ENCODE results near the gene TPI1.
"Not testable (repeated sequence)": the region's sequence is repeated elsewhere in the genome, so short reads cannot be mapped to it uniquely, and the experiment has no call there.

TPI1 gene

DNA sequence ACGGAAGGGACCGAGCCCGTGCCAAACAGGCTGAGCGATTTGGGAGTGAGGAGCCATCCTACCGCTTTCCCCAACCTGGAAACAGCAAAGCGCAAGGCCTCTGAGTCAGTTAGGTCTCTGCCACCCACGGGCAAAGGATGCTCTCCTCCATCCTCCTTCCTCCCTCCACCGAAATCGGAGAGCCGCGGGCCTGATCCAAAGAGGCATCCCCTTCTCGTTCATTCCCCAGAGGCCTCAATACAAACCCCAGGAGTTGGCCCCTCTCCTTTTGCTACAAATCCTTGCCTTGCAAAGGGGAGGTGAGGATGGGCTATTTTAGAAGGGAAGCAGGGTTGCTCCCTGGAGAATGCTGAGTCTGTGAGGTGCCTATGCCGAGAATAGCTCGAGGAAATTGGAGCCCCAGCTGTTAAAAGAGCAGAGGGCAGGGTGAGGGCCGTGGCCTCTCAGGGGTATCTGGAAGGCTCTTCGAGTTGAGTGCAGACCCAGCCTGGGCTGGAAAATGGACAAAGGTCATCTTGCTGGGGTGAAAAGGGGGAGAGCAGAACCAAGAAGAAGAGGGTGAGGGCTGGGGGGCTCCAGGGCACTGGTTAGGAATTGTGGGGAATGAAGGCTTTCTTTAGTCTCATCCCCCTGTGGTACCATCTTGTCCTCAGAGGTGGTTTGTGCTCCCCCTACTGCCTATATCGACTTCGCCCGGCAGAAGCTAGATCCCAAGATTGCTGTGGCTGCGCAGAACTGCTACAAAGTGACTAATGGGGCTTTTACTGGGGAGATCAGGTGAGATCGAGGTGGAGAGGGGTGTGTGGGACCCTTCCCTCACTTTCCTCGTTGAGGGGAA is 1.1 kb downstream of the TPI1 start (continued):
- TF ChIP-seq, protein P1, sequence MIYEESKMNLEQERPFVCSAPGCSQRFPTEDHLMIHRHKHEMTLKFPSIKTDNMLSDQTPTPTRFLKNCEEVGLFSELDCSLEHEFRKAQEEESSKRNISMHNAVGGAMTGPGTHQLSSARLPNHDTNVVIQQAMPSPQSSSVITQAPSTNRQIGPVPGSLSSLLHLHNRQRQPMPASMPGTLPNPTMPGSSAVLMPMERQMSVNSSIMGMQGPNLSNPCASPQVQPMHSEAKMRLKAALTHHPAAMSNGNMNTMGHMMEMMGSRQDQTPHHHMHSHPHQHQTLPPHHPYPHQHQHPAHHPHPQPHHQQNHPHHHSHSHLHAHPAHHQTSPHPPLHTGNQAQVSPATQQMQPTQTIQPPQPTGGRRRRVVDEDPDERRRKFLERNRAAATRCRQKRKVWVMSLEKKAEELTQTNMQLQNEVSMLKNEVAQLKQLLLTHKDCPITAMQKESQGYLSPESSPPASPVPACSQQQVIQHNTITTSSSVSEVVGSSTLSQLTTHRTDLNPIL (CRISPR knock-in tag; IDR thresholded peaks at IDR 0.05; ENCODE audit: low read depth), result no peak
- TF ChIP-seq ZNF8 (CRISPR knock-in tag; IDR thresholded peaks at IDR 0.05), result no peak
- no peak for TF ChIP-seq ZFP30 (CRISPR knock-in tag; IDR thresholded peaks at IDR 0.05)
- no peak for TF ChIP-seq GLIS3 (CRISPR knock-in tag; IDR thresholded peaks at IDR 0.05)

DNA sequence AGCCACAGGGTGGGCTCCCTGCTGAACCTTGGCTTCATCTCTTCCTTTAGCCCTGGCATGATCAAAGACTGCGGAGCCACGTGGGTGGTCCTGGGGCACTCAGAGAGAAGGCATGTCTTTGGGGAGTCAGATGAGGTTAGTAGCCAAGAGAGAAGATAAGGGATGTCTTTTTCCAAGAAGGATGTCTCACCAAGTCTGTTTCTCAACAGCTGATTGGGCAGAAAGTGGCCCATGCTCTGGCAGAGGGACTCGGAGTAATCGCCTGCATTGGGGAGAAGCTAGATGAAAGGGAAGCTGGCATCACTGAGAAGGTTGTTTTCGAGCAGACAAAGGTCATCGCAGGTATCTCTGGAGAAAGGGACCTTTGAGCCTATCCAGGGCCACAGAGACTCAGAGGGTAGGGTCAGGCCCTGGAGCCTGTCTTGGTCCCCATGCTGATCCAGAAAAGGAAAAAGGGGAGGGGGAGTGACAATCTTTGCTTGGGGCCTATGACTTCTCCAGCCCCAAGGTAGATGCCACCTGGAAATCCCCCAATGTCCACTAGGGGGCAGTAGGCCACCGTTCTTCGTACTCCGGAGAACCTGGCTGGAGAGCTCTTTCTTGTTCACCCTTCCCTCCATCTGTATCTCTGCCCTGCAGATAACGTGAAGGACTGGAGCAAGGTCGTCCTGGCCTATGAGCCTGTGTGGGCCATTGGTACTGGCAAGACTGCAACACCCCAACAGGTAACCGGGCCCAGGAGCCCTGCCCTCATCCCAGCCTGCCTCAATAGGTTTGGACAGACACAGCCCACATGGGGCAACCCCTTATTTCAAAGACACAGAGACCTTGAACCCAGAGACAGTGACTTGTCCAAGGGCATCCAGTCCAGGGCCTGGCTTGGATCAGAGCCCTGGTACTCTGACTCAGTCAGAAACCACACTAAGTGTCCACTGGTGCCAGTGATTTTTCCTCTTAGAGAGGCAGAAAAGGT is 2.0 kb downstream of the TPI1 start:
- peak; percentile 12 for ATAC-seq
- TF ChIP-seq, protein P2, sequence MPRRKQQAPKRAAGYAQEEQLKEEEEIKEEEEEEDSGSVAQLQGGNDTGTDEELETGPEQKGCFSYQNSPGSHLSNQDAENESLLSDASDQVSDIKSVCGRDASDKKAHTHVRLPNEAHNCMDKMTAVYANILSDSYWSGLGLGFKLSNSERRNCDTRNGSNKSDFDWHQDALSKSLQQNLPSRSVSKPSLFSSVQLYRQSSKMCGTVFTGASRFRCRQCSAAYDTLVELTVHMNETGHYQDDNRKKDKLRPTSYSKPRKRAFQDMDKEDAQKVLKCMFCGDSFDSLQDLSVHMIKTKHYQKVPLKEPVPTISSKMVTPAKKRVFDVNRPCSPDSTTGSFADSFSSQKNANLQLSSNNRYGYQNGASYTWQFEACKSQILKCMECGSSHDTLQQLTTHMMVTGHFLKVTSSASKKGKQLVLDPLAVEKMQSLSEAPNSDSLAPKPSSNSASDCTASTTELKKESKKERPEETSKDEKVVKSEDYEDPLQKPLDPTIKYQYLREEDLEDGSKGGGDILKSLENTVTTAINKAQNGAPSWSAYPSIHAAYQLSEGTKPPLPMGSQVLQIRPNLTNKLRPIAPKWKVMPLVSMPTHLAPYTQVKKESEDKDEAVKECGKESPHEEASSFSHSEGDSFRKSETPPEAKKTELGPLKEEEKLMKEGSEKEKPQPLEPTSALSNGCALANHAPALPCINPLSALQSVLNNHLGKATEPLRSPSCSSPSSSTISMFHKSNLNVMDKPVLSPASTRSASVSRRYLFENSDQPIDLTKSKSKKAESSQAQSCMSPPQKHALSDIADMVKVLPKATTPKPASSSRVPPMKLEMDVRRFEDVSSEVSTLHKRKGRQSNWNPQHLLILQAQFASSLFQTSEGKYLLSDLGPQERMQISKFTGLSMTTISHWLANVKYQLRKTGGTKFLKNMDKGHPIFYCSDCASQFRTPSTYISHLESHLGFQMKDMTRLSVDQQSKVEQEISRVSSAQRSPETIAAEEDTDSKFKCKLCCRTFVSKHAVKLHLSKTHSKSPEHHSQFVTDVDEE (CRISPR knock-in tag; IDR thresholded peaks at IDR 0.05), result no peak
- TF ChIP-seq ARNTL (CRISPR knock-in tag; IDR thresholded peaks at IDR 0.05; ENCODE audit: borderline replicate concordance, low read depth) (no peak), ZC3H10 (CRISPR knock-in tag; IDR thresholded peaks at IDR 0.05) (no peak), CSDC2 (CRISPR knock-in tag; IDR thresholded peaks at IDR 0.05) (no peak), BACH2 (CRISPR knock-in tag; IDR thresholded peaks at IDR 0.05; ENCODE audit: borderline replicate concordance) (no peak), GLIS3 (CRISPR knock-in tag; IDR thresholded peaks at IDR 0.05) (no peak), ZFP30 (CRISPR knock-in tag; IDR thresholded peaks at IDR 0.05) (no peak), TCF4 (CRISPR knock-in tag; IDR thresholded peaks at IDR 0.05; ENCODE audit: borderline replicate concordance) (no peak)
- TF ChIP-seq, protein P3, sequence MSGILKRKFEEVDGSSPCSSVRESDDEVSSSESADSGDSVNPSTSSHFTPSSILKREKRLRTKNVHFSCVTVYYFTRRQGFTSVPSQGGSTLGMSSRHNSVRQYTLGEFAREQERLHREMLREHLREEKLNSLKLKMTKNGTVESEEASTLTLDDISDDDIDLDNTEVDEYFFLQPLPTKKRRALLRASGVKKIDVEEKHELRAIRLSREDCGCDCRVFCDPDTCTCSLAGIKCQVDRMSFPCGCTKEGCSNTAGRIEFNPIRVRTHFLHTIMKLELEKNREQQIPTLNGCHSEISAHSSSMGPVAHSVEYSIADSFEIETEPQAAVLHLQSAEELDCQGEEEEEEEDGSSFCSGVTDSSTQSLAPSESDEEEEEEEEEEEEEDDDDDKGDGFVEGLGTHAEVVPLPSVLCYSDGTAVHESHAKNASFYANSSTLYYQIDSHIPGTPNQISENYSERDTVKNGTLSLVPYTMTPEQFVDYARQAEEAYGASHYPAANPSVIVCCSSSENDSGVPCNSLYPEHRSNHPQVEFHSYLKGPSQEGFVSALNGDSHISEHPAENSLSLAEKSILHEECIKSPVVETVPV (CRISPR knock-in tag; IDR thresholded peaks at IDR 0.05), result no peak

DNA sequence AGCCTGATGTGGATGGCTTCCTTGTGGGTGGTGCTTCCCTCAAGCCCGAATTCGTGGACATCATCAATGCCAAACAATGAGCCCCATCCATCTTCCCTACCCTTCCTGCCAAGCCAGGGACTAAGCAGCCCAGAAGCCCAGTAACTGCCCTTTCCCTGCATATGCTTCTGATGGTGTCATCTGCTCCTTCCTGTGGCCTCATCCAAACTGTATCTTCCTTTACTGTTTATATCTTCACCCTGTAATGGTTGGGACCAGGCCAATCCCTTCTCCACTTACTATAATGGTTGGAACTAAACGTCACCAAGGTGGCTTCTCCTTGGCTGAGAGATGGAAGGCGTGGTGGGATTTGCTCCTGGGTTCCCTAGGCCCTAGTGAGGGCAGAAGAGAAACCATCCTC is 3.0 kb downstream of the TPI1 start:
- not testable (repeated sequence) for ATAC-seq

DNA sequence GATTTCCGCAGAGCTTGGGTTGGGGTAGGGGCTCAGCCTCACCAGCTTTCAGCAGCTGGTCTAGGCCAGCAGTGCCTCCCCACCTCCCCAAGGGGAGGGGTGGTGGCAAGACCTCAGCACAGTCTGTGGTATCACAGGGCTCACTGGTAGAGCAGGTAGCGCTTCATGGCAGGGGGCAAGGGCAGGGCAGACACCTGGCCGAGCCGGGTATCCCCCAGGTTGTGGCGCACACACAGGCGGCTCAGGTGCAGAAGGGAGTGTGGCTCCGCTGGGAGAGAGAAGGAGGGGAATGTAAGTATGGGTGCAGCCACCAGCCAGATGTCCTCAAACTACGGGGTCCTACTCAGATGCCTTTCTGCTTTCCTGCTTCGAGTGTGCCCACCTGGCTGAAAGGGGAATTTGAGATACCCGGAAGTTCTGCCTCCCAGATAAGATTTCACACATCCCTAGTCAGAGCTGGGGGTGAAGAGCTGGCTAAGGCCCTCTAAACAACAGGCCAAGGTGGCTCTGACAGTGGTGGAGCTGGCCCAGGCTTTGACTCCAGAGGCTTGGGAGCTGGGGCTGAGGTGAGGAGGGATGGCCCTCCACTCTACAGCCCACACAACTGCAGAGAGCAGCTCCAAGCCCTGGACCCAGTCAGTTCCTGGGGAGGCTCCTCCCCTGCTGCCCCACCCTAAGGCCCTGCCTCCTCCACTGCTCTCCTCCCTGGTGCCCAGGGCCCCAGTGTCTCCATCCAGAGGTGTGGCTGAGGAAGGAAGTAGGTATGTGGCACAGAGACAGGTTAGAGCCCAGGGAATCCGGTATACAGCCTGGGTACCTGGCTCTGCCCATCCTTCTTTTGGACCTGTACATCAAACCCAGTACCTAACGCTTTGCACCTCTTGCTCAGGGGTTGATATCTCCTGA is 4.0 kb downstream of the TPI1 start:
- ATAC-seq, result no peak
- TF ChIP-seq RARB (CRISPR knock-in tag; IDR thresholded peaks at IDR 0.05), result no peak
- no peak for TF ChIP-seq ZFP3 (CRISPR knock-in tag; IDR thresholded peaks at IDR 0.05)
- TF ChIP-seq ESRRG (CRISPR knock-in tag; IDR thresholded peaks at IDR 0.05), result no peak
- TF ChIP-seq, protein P1 (CRISPR knock-in tag; IDR thresholded peaks at IDR 0.05; ENCODE audit: low read depth), result no peak
- TF ChIP-seq GLIS3 (CRISPR knock-in tag; IDR thresholded peaks at IDR 0.05), result no peak
- TF ChIP-seq ARNTL (CRISPR knock-in tag; IDR thresholded peaks at IDR 0.05; ENCODE audit: borderline replicate concordance, low read depth), result no peak
- TF ChIP-seq, protein P3 (CRISPR knock-in tag; IDR thresholded peaks at IDR 0.05), result no peak
- no peak for TF ChIP-seq CSDC2 (CRISPR knock-in tag; IDR thresholded peaks at IDR 0.05)
- TF ChIP-seq OSR1 (CRISPR knock-in tag; IDR thresholded peaks at IDR 0.05), result no peak
- no peak for TF ChIP-seq TCF4 (CRISPR knock-in tag; IDR thresholded peaks at IDR 0.05; ENCODE audit: borderline replicate concordance)
- no peak for TF ChIP-seq BACH2 (CRISPR knock-in tag; IDR thresholded peaks at IDR 0.05; ENCODE audit: borderline replicate concordance)
- TF ChIP-seq, protein P4, sequence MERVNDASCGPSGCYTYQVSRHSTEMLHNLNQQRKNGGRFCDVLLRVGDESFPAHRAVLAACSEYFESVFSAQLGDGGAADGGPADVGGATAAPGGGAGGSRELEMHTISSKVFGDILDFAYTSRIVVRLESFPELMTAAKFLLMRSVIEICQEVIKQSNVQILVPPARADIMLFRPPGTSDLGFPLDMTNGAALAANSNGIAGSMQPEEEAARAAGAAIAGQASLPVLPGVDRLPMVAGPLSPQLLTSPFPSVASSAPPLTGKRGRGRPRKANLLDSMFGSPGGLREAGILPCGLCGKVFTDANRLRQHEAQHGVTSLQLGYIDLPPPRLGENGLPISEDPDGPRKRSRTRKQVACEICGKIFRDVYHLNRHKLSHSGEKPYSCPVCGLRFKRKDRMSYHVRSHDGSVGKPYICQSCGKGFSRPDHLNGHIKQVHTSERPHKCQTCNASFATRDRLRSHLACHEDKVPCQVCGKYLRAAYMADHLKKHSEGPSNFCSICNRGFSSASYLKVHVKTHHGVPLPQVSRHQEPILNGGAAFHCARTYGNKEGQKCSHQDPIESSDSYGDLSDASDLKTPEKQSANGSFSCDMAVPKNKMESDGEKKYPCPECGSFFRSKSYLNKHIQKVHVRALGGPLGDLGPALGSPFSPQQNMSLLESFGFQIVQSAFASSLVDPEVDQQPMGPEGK (CRISPR knock-in tag; IDR thresholded peaks at IDR 0.05; ENCODE audit: borderline replicate concordance), result no peak
- no peak for TF ChIP-seq ZNF8 (CRISPR knock-in tag; IDR thresholded peaks at IDR 0.05)

All from SK-N-SH treated with all-trans-retinoic acid at 6 μM for 48 hours (cell line).